GM23338 (cell line): Measurements from ENCODE around the gene PCNT. TPM values are rescaled to one million over a fixed set of nuclear protein-coding genes. Genes with fewer than 3 reads are reported as not detected.

ENCODE experiments used
- ATAC-seq: fragments of 200-7000 bp; cut with Tn5 transposase; 3 replicates; pipeline ENCODE4 v1.9.1; 2020
- DNase-seq: peaks from one replicate; pipeline ENCODE4 v3.0.0-alpha.2; 2015; ENCODE audit warnings: low spot score
- H2AFZ ChIP-seq: fragments of 200-600 bp; sonication (generic); 2 replicates; pipeline ENCODE4 v1.8.0; 2016; ENCODE audit warnings: antibody characterized with exemption, mild to moderate bottlenecking, moderate library complexity
- H3F3A ChIP-seq: fragments of 200-600 bp; sonication (generic); replicated peaks from 2 replicates; pipeline ENCODE4 v1.8.0; 2017; ENCODE audit warnings: antibody characterized with exemption, mixed run types, low read depth
- H3K27ac ChIP-seq: fragments of 200-600 bp; sonication (generic); 2 replicates; pipeline ENCODE4 v1.6.1; 2016; ENCODE audit warnings: low read depth
- H3K27me3 ChIP-seq: fragments of 200-600 bp; sonication (generic); 2 replicates; pipeline ENCODE4 v1.8.0; 2016; ENCODE audit warnings: mild to moderate bottlenecking, mixed run types, moderate library complexity; ENCODE audit not compliant: insufficient read depth
- H3K36me3 ChIP-seq: fragments of 200-600 bp; sonication (generic); 2 replicates; pipeline ENCODE4 v1.8.0; 2016; ENCODE audit warnings: mild to moderate bottlenecking; ENCODE audit not compliant: insufficient read depth
- H3K4me1 ChIP-seq: fragments of 200-600 bp; sonication (generic); 2 replicates; pipeline ENCODE4 v1.8.0; 2016; ENCODE audit warnings: mild to moderate bottlenecking, moderate library complexity; ENCODE audit not compliant: insufficient read depth
- H3K4me2 ChIP-seq: fragments of 200-600 bp; sonication (generic); 2 replicates; pipeline ENCODE4 v1.7.1; 2017; ENCODE audit warnings: mixed run types
- H3K4me3 ChIP-seq: fragments of 200-600 bp; sonication (generic); 2 replicates; pipeline ENCODE4 v1.6.1; 2016; ENCODE audit warnings: mixed run types
- H3K79me2 ChIP-seq: fragments of 200-600 bp; sonication (generic); replicated peaks from 2 replicates; pipeline ENCODE4 v1.8.0; 2017; ENCODE audit warnings: mild to moderate bottlenecking; ENCODE audit not compliant: insufficient read depth
- H3K9me2 ChIP-seq: fragments of 200-600 bp; sonication (generic); 2 replicates; pipeline ENCODE4 v1.8.0; 2017; ENCODE audit not compliant: insufficient read depth
- H4K20me1 ChIP-seq: fragments of 200-600 bp; sonication (generic); replicated peaks from 2 replicates; pipeline ENCODE4 v1.8.0; 2017; ENCODE audit warnings: mild to moderate bottlenecking; ENCODE audit not compliant: insufficient read depth
- H3K27ac Mint-ChIP-seq: 2 replicates; pipeline ENCODE4 v1.8.0; 2020; ENCODE audit warnings: inconsistent platforms, mild to moderate bottlenecking, moderate library complexity, mixed read lengths
- H3K27me3 Mint-ChIP-seq: 3 replicates; pipeline ENCODE4 v1.8.0; 2022; ENCODE audit warnings: low read depth, mild to moderate bottlenecking, moderate library complexity, mixed read lengths, inconsistent platforms; ENCODE audit not compliant: insufficient read depth, poor library complexity
- H3K36me3 Mint-ChIP-seq: 3 replicates; pipeline ENCODE4 v1.8.0; 2021; ENCODE audit warnings: low read depth, mild to moderate bottlenecking, inconsistent platforms, moderate library complexity, mixed read lengths
- H3K4me1 Mint-ChIP-seq: 3 replicates; pipeline ENCODE4 v1.8.0; 2020; ENCODE audit warnings: mild to moderate bottlenecking, inconsistent platforms, mixed read lengths
- H3K4me3 Mint-ChIP-seq: 3 replicates; pipeline ENCODE4 v1.8.0; 2021; ENCODE audit warnings: moderate library complexity, mild to moderate bottlenecking, inconsistent platforms, mixed read lengths
- H3K9me3 Mint-ChIP-seq: 3 replicates; pipeline ENCODE4 v1.8.0; 2020; ENCODE audit warnings: moderate library complexity, mild to moderate bottlenecking, inconsistent platforms, mixed read lengths
- CREB1 ChIP-seq: fragments of 250-450 bp; sonication (Bioruptor Pico); IDR thresholded peaks from 2 replicates; pipeline ENCODE4 v1.5.0; 2020; ENCODE audit warnings: low read depth, mild to moderate bottlenecking, moderate library complexity
- EZH2 ChIP-seq: fragments of 200-600 bp; sonication (generic); IDR thresholded peaks from one replicate; pipeline ENCODE4 v1.8.0; 2017; ENCODE audit warnings: antibody characterized with exemption, mild to moderate bottlenecking, low read depth; ENCODE audit not compliant: unreplicated experiment
- EZH2phosphoT487 ChIP-seq: fragments of 200-600 bp; sonication (generic); IDR thresholded peaks from one replicate; pipeline ENCODE4 v1.8.1; 2018; ENCODE audit warnings: antibody characterized with exemption; ENCODE audit not compliant: unreplicated experiment
- JUNB ChIP-seq: IDR thresholded peaks from one replicate; pipeline ENCODE4 v1.6.1; 2016; ENCODE audit warnings: antibody characterized with exemption; ENCODE audit not compliant: unreplicated experiment
- NANOG ChIP-seq: IDR thresholded peaks from 2 replicates; pipeline ENCODE4 v1.6.1; 2016; ENCODE audit warnings: antibody characterized with exemption, borderline replicate concordance
- POLR2AphosphoS5 ChIP-seq: IDR thresholded peaks from 2 replicates; pipeline ENCODE4 v1.6.1; 2016; ENCODE audit warnings: antibody characterized with exemption, low read depth
- STAT1 ChIP-seq: IDR thresholded peaks from one replicate; pipeline ENCODE4 v1.6.1; 2016; ENCODE audit warnings: antibody characterized with exemption; ENCODE audit not compliant: unreplicated experiment
- ZNF114 ChIP-seq: fragments of 250-450 bp; sonication (Bioruptor Pico); IDR thresholded peaks from 2 replicates; pipeline ENCODE4 v1.5.0; 2020; ENCODE audit warnings: mild to moderate bottlenecking, moderate library complexity
- ZNF331 ChIP-seq: fragments of 250-450 bp; sonication (Bioruptor Pico); IDR thresholded peaks from 2 replicates; pipeline ENCODE4 v1.5.0; 2020; ENCODE audit warnings: low read depth, mild to moderate bottlenecking, moderate library complexity
- polyA plus RNA-seq: library from polyadenylated mRNA; unstranded; fragments of >200 nt; fragmentation: Nextera tagmentation; extraction: Ambion mirVana; gene quantifications from 2 replicates; pipeline ENCODE4 v1.2.1, GENCODE V29; 2016
- total RNA-seq: library from RNA; depleted of rRNA; stranded (reverse); fragments of >200 nt; shearing (Covaris generic); gene quantifications from 2 replicates; pipeline ENCODE4 v1.2.3, GENCODE V29; 2014
- TF ChIP-seq, protein P1 (sequence below): IDR thresholded peaks from one replicate; pipeline ENCODE4 v1.6.1; 2018; ENCODE audit warnings: antibody characterized with exemption; ENCODE audit not compliant: unreplicated experiment
- TF ChIP-seq, protein P2 (sequence below): IDR thresholded peaks from 2 replicates; pipeline ENCODE4 v1.6.1; 2016; ENCODE audit warnings: antibody characterized with exemption

Gene PCNT
- total and polyA plus RNA-seq, 2 experiments from 2014 or later, result 39.6 to 46.1 TPM

DNA sequence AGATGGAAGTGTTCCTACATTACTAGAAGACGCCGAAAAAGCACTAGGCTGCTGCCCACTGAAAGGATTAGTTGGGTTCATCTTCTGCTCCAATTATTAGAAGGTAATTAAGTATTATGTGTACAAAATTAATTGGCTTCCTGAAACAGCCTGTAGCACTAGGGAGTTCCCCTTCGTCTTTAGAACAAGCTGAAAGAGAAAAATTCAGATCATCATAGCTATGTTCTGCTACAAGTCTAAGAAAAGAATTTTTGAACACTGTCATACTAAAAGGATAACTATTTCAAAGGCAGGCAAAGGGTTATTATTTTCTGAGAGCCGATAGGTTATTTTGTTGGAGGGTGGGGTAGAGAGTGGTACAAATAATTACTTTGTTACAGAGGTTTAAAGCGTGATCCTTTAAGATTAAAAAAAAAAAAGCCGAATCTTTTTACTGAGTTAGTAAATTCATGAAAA, 38.7 kb upstream of the PCNT start, which contains the start of gene MCM3AP (continued):
- TF ChIP-seq, protein P1, sequence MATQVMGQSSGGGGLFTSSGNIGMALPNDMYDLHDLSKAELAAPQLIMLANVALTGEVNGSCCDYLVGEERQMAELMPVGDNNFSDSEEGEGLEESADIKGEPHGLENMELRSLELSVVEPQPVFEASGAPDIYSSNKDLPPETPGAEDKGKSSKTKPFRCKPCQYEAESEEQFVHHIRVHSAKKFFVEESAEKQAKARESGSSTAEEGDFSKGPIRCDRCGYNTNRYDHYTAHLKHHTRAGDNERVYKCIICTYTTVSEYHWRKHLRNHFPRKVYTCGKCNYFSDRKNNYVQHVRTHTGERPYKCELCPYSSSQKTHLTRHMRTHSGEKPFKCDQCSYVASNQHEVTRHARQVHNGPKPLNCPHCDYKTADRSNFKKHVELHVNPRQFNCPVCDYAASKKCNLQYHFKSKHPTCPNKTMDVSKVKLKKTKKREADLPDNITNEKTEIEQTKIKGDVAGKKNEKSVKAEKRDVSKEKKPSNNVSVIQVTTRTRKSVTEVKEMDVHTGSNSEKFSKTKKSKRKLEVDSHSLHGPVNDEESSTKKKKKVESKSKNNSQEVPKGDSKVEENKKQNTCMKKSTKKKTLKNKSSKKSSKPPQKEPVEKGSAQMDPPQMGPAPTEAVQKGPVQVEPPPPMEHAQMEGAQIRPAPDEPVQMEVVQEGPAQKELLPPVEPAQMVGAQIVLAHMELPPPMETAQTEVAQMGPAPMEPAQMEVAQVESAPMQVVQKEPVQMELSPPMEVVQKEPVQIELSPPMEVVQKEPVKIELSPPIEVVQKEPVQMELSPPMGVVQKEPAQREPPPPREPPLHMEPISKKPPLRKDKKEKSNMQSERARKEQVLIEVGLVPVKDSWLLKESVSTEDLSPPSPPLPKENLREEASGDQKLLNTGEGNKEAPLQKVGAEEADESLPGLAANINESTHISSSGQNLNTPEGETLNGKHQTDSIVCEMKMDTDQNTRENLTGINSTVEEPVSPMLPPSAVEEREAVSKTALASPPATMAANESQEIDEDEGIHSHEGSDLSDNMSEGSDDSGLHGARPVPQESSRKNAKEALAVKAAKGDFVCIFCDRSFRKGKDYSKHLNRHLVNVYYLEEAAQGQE, result no peak
- TF ChIP-seq STAT1, result no peak
- TF ChIP-seq EZH2, result no peak
- no peak for TF ChIP-seq CREB1 (CRISPR knock-in tag)
- TF ChIP-seq, protein P2, sequence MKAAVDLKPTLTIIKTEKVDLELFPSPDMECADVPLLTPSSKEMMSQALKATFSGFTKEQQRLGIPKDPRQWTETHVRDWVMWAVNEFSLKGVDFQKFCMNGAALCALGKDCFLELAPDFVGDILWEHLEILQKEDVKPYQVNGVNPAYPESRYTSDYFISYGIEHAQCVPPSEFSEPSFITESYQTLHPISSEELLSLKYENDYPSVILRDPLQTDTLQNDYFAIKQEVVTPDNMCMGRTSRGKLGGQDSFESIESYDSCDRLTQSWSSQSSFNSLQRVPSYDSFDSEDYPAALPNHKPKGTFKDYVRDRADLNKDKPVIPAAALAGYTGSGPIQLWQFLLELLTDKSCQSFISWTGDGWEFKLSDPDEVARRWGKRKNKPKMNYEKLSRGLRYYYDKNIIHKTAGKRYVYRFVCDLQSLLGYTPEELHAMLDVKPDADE, result no peak

DNA sequence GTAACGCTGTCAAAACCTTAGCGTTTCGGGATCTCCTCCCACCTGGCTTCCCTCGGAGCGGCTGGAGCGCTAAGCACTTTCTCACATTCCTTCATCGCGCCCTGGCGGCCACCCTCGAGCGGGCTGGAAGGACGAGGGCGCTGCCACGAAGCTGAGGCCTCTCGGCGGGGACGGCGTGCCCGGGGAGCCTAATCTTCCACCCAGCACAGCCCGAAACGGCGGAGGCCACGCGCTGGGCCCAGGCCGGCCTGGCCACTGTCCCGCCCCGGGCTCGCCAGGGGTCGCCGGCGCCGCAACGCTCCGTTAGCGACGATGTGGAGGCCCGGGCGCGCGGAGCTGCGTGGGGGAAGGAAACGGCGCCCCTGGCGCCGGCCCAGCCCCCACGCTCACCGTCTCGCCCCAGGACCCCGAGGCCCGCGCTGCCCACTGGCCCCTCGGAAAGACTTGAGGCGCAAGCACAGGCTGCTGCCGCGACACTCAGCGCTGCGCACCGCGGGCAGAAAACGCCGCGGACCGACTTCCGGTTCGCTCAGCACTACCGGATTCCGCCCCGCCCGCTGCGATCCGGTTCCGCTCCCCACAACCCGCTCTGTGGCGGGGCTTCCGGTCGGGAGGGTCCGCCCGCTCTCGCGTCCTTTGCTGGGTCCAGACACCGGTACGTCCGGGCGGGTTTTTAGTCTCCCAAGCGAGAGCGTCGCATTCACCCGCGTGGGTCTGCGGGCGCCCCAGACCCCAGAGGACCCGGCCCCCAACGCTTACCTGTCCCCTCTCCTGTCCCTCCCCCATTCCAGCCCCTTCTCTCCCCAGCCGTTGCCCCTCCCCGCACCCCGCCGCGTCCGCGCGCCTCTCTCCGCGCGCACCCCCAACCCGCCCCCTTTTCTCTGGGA, 38.0 kb upstream of the PCNT start, which contains the start of gene YBEY:
YBEY (plus strand) TSS at position 582 of the 887 bp plus-strand sequence. CDS start 572 bp downstream, outside the sequence.
- Histone ChIP-seq H3K36me3 (peaks cover 13% of the 10 kb centered on the region), H4K20me1 (peaks cover 38% of the 10 kb centered on the region), H3F3A (peaks cover 30% of the 10 kb centered on the region), H3K4me1 (peaks cover 50% of the 10 kb centered on the region), H2AFZ (peak within 1 kb of the TSS; percentile 80), H3K9me2 (no peaks in the 10 kb centered on the region), H3K27me3 (no peaks in the 10 kb centered on the region), H3K4me2 (peak within 1 kb of the TSS; percentile 91), H3K4me3 (peak within 1 kb of the TSS; percentile 83), H3K27ac (peak within 1 kb of the TSS; percentile 96), H3K79me2 (peaks cover 67% of the 10 kb centered on the region)
- peaks cover 37% of the 10 kb centered on the region for H3K36me3 Mint-ChIP-seq
- peak; percentile 96 for DNase-seq
- H3K4me1 Mint-ChIP-seq, result peaks cover 43% of the 10 kb centered on the region
- H3K9me3 Mint-ChIP-seq, result no peaks in the 10 kb centered on the region
- H3K4me3 Mint-ChIP-seq, result peak within 1 kb of the TSS; percentile 91
- H3K27me3 Mint-ChIP-seq, result peaks cover 8% of the 10 kb centered on the region
- peak; percentile 88 for ATAC-seq
- peak within 1 kb of the TSS; percentile 95 for H3K27ac Mint-ChIP-seq
- TF ChIP-seq ZNF331 (no peak), EZH2 (no peak), POLR2AphosphoS5 (peak; percentile 73), STAT1 (no peak), JUNB (no peak), NANOG (no peak), ZNF114 (CRISPR knock-in tag) (no peak), EZH2phosphoT487 (no peak)
- TF ChIP-seq, protein P1, result no peak
